HG03064 (cell line): ENCODE measurements around the gene KCNMA1.

Experiments used
- ATAC-seq: cut with Tn5 transposase; IDR thresholded peaks from one replicate; pipeline ENCODE4 v1.9.1; 2021; ENCODE audit warnings: low read depth; ENCODE audit not compliant: unreplicated experiment

KCNMA1 gene

GRCh38 chr10:77114181-77114821 is 523.3 kb downstream of the KCNMA1 start:
- no peak for ATAC-seq

- ATAC-seq = no peak
Observed at GRCh38 chr10:77111611-77112550, 525.7 kb downstream of the KCNMA1 start.

GRCh38 chr10:77110757-77111156 is 526.9 kb downstream of the KCNMA1 start:
- no peak for ATAC-seq

- no peak for ATAC-seq
Observed at GRCh38 chr10:77109351-77109994, 528.1 kb downstream of the KCNMA1 start.

DNA sequence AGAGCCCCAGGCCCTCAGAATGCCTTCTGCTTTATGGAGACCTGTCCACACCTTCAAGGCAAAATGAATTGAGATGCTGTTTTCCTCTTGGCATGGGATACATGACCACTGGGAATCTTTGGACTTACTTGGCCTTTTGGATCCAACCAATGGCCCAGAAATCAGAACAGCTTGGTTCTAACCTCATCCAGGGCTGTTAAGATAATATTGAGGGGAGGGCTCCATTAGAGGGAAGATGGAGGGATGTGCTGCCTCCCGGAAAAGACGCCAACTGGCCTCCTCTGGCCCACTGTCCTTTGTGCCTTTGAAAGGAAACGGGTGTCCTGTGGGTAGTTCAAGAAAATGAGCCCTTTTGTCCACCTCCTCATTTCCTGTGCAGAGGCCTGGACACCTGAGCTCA is 530.9 kb downstream of the KCNMA1 start:
- no peak for ATAC-seq

DNA sequence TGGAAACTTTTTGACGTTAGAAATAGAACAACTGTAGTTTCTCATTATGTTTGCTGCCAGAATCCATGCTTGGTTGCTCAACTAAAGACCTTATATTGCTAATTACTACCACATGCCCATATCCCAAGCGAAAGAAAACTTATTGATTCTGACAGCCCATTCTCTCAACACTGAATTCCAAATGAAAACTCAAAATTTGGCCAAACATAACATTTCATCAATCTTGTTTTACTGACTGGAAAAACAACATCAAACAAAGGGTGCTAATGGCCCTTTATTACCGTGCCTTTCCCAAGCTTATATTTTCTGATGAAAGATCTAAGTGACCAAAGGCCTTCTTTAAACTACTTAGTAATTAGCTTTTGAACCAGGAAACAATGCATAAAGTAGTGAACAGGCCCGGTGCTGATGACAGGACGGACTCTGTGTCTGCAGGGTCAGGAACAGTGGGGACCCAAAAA is 531.8 kb downstream of the KCNMA1 start:
- ATAC-seq = no peak

DNA sequence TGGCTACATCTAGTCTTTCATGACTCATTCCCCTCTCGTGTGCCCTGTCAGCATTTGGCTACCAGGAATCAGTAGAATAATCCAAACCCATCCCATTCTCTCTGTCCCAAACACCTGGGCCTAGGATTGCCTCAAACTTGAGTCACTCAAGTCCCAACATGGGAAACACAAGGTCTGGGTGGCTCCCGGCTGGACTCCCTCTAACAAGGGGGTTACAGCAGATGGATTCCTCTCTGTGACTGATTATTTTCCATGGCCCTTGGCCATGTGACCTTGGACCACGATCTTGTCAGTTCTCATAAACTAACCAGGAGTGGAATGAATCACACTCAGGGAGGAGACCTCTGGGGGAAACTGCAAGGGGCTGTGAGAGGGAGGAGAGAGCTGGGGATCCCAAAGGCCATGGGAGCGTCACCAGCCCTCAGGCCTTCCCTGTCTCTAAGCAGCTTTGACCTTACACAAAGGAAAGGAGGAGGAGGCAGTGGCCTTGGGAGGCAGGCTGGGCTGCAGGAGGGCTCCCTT is 533.1 kb downstream of the KCNMA1 start:
- ATAC-seq = no peak

- ATAC-seq = no peak
Observed at GRCh38 chr10:77103213-77103612, 534.4 kb downstream of the KCNMA1 start.

GRCh38 chr10:77101341-77101740 is 536.3 kb downstream of the KCNMA1 start:
- ATAC-seq = no peak

DNA sequence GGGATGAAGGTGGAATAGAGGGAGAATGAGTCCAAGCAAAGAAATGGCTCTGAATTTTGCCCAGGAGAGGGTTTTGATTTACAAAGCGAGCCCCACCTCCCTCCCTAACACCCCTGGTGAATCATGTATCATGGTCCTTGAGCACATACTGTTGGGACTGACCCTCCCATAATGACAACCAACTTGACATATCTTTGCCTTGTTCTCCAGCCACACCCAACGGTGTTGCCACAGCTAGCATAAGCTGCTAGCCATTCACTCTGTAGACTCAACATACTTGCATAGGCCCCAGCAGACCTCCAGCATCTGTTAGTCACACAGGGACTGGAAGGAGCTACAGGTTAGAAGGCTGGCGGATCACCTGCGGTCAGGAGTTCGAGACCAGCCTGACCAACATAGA is 538.5 kb downstream of the KCNMA1 start:
- no peak for ATAC-seq

- no peak for ATAC-seq
Observed at GRCh38 chr10:77097625-77098024, 540.0 kb downstream of the KCNMA1 start.

DNA sequence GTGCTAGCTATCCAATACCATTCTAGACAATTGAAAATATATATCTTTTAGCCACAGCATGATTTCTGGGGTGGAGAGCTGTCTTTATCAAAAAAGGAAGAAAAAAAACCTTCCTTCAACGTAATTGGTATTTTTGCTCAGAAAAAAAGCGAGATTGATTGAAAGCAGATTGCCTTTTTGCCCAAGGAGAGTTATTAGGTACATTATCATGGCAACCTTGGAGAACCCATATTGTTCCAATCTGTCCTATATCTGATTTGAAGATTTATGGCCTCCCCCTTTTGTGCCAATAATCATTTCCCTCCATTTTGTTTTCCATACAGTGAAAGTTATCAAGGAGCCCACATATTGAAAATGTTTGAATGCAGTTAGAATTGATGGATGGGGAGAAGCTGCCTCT is 544.5 kb downstream of the KCNMA1 start:
- ATAC-seq = no peak

- no peak for ATAC-seq
Observed at GRCh38 chr10:77091597-77092165, 545.9 kb downstream of the KCNMA1 start.

DNA sequence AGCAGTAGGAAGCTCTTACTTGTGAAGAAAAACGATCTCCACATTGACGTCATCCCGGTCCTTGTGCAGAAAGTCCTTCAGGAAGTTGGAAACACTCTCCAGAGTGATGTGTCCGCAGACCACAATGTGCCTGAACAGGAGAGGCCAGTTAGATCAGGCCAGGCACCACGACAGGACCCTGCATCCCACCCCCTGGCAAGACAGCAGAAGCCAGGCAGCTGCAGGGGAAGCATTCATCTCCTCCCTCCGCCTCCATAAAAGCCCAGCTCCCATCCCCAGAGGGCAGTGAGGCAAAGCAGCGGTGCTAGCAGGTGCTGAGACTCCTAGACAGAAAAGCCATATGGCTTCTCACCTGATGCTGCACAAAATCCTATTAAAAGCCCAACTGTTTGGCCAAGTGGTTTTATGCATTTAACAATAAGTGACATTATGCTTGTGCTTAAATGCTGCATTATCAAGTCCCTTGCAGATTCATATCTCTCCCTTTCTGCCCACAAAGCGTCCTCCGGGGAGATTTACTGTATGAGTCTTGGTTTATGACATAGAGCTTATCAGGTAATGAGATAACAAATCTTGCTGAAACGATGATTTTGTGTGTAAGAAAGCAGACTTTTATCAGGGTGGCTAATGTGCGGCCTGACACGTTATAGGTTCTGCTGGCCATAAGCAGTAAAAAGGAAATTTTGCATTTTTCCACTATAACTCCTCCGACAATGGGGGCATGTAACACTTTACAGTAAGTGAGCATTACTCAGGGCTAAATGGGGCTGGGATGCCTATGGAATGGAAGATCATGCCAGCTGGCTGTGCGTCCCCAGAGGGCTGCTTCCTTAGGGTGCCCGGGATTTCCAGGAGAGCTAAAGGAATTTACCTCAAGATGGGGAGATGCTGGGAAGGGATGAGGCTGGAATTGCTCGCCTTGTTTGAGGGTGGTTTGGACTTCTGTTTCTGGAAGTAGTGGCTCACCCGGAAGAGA is 546.9 kb downstream of the KCNMA1 start:
- no peak for ATAC-seq

DNA sequence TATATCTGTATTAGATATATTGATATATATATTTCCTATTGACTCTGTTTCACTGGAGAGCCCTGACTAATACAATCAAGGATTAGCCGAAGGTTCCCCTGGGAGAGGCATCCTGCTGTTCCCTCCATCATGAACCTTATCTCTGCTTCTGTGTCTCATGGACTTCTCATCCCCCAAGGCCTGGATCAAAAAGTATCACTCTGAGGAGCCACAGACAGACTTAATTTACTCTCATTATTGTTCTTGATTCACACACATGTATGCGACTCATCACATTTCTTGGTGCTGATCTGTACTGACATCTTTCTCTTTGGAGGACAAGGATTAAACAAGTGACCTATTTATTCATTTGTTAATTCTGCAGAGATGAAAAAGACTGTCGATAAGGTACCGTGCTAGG is 550.2 kb downstream of the KCNMA1 start:
- ATAC-seq = no peak

GRCh38 chr10:77086081-77086480 is 551.5 kb downstream of the KCNMA1 start:
- no peak for ATAC-seq

DNA sequence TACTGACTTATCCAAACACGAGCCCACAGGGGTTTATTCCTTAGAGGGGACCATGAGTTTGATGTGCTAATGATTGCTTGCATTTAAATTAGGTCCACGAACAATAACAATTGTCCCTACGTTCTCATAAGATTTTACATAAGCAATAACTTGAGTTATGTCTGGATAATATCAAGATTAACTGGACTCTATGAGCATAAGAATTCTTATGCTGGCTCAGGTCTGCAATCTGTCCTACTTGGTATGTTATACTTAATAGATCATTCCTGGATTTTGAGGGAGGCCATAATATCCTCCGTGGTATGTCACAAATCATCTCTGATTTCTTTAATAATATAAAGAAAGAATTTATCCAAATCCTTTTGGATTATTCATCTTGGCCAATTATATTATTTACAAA is 552.3 kb downstream of the KCNMA1 start:
- ATAC-seq = no peak

DNA sequence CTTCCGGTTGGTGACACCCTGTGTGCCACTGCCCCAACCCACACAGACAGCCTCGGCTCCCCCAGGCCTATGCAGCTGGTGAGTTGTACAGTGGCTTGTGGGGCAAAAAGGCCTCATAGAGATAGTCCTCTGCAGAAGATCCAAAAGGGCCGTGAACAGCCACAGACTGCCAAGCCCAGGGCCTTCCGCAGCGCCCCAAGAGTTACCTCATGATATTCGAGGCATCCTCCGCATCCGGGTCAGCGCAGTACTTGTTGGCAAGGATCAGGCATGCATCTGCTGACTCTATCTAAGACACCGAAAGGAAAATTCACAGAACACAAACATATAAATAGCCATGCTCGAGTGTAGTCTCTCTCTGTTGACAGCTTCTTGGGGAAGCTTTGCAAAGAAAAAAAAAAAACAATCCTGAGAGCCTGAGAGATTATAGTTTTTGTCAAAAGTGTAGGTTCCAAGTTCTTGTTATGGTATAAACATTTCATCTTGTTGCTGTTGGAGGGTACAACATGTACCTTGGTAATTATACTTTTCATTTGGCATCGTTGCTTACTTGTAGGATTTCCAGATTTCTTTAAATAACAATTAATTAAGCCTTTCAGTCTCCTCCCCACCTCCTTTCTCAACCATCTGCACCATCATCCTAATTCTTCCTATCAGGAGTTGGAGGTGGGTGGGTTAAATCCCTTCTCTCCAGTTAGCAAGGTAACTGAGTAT is 553.0 kb downstream of the KCNMA1 start:
- ATAC-seq = no peak
